Neural cell (in vitro differentiated cells): ENCODE measurements around the gene EPS8. TPM values are rescaled to one million over a fixed set of nuclear protein-coding genes. Genes with fewer than 3 reads are reported as not detected.

Experiments
- H2AFZ ChIP-seq: fragments of 200-600, 300-800 bp; sonication (generic), shearing (Covaris generic); 2 replicates; pipeline ENCODE4 v1.6.0; 2014; ENCODE audit warnings: low read depth, mild to moderate bottlenecking, antibody characterized with exemption, low read length, moderate library complexity
- H3F3A ChIP-seq: fragments of 200-600 bp; shearing (Covaris generic); 2 replicates; pipeline ENCODE4 v1.6.1; 2016; ENCODE audit warnings: mild to moderate bottlenecking, moderate library complexity, mixed read lengths, antibody characterized with exemption, low read length; ENCODE audit not compliant: insufficient read depth, poor library complexity, severe bottlenecking
- H3K27ac ChIP-seq: fragments of 200-600, 300-800 bp; sonication (generic), shearing (Covaris generic); 2 replicates; pipeline ENCODE4 v1.5.1; 2014; ENCODE audit warnings: mild to moderate bottlenecking, low read length, moderate library complexity
- H3K27me3 ChIP-seq: fragments of 300-800, 200-600 bp; sonication (generic), shearing (Covaris generic); 2 replicates; pipeline ENCODE4 v1.6.0; 2014; ENCODE audit warnings: mild to moderate bottlenecking, low read depth, low read length, moderate library complexity; ENCODE audit not compliant: insufficient read depth
- H3K36me3 ChIP-seq: fragments of 300-800, 200-600 bp; sonication (generic), shearing (Covaris generic); 2 replicates; pipeline ENCODE4 v1.5.1; 2014; ENCODE audit warnings: mild to moderate bottlenecking, antibody characterized with exemption, low read length, moderate library complexity; ENCODE audit not compliant: insufficient read depth
- H3K4me2 ChIP-seq: fragments of 300-800, 200-600 bp; sonication (generic), shearing (Covaris generic); 2 replicates; pipeline ENCODE4 v1.6.0; 2014; ENCODE audit warnings: mild to moderate bottlenecking, low read length
- H3K4me3 ChIP-seq: fragments of 300-800, 200-600 bp; sonication (generic), shearing (Covaris generic); 2 replicates; pipeline ENCODE4 v1.5.1; 2014; ENCODE audit warnings: mild to moderate bottlenecking, low read length, moderate library complexity
- H3K79me2 ChIP-seq: fragments of 200-600 bp; shearing (Covaris generic); replicated peaks from 2 replicates; pipeline ENCODE4 v1.6.0; 2014; ENCODE audit warnings: mild to moderate bottlenecking, low read length, moderate library complexity; ENCODE audit not compliant: insufficient read depth
- H3K9ac ChIP-seq: fragments of 300-800, 200-600 bp; sonication (generic), shearing (Covaris generic); 2 replicates; pipeline ENCODE4 v1.6.1; 2016; ENCODE audit warnings: mild to moderate bottlenecking, low read length, mixed read lengths
- H3K9me2 ChIP-seq: fragments of 200-600 bp; shearing (Covaris generic); 2 replicates; pipeline ENCODE4 v1.6.1; 2016; ENCODE audit warnings: mild to moderate bottlenecking, low read length, mixed read lengths; ENCODE audit not compliant: insufficient read depth
- H3K9me3 ChIP-seq: fragments of 200-600, 300-800 bp; sonication (generic), shearing (Covaris generic); 2 replicates; pipeline ENCODE4 v1.6.1; 2016; ENCODE audit warnings: mild to moderate bottlenecking, mixed run types, low read length, moderate library complexity, mixed read lengths
- H4K20me1 ChIP-seq: fragments of 200-600 bp; shearing (Covaris generic); 2 replicates; pipeline ENCODE4 v1.6.1; 2016; ENCODE audit warnings: mild to moderate bottlenecking, mixed run types; ENCODE audit not compliant: insufficient read depth
- EP300 ChIP-seq: fragments of 450-650 bp; conservative IDR thresholded peaks from 2 replicates; pipeline ENCODE4 v1.6.1; 2014; ENCODE audit warnings: antibody characterized with exemption, mild to moderate bottlenecking, moderate library complexity; ENCODE audit not compliant: poor library complexity, severe bottlenecking
- EZH2 ChIP-seq: fragments of 200-600, 300-800 bp; shearing (Covaris generic), sonication (generic); IDR thresholded peaks from 2 replicates; pipeline ENCODE4 v1.6.1; 2014; ENCODE audit warnings: antibody characterized with exemption, low read length, borderline replicate concordance, mild to moderate bottlenecking; ENCODE audit not compliant: insufficient read depth, poor library complexity, severe bottlenecking
- MXI1 ChIP-seq: fragments of 450-650 bp; conservative IDR thresholded peaks from 2 replicates; pipeline ENCODE4 v1.6.1; 2014; ENCODE audit warnings: antibody characterized with exemption, mild to moderate bottlenecking; ENCODE audit not compliant: poor library complexity, severe bottlenecking
- POLR2AphosphoS5 ChIP-seq: IDR thresholded peaks from 2 replicates; pipeline ENCODE4 v1.6.1; 2012
- RAD21 ChIP-seq: fragments of 450-650 bp; conservative IDR thresholded peaks from 2 replicates; pipeline ENCODE4 v1.6.1; 2014; ENCODE audit warnings: antibody characterized with exemption, mild to moderate bottlenecking, moderate library complexity
- SMC3 ChIP-seq: fragments of 450-650 bp; conservative IDR thresholded peaks from 2 replicates; pipeline ENCODE4 v1.6.1; 2014; ENCODE audit warnings: antibody characterized with exemption, mild to moderate bottlenecking, moderate library complexity; ENCODE audit not compliant: poor library complexity
- TAF1 ChIP-seq: IDR thresholded peaks from 2 replicates; pipeline ENCODE4 v1.6.1; 2012; ENCODE audit warnings: low read depth
- polyA plus RNA-seq: library from polyadenylated mRNA; depleted of rRNA; stranded (reverse); fragments of >200 nt; gene quantifications from 2 replicates; pipeline ENCODE4 v1.2.3, GENCODE V29; 2014
- TF ChIP-seq, protein P1 (sequence below): IDR thresholded peaks from 2 replicates; pipeline ENCODE4 v1.6.1; 2012; ENCODE audit warnings: borderline replicate concordance
- TF ChIP-seq, protein P2 (sequence below): fragments of 450-650 bp; IDR thresholded peaks from 2 replicates; pipeline ENCODE4 v1.5.1; 2014; ENCODE audit warnings: antibody characterized with exemption, mild to moderate bottlenecking, moderate library complexity; ENCODE audit not compliant: poor library complexity, severe bottlenecking

Gene EPS8
- polyA plus RNA-seq, 1 donor from 2014 or later: 12.2 TPM

DNA sequence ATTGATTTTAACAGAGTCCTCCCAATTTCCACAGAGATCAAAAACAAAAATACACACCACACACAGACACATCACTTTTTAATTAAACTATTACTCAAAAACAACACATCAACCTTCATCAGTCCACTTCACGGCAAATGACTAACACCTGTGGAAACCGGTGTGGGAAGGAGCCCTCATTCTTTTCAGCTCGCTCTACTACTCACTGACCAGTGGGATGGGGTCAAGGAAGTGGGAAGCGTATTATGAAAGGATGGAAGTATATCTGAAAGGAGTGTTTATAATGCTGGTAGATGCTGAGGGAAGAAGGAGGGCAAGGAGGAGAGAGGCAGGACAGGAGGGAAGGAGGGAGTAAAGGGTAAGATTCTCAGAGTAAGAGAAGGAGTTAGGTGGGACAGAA, 156.5 kb downstream of the EPS8 start:
- Histone ChIP-seq H3K27me3 (no peaks in the 10 kb centered on the region), H3K4me3 (no peak overlapping the region), H3K9me2 (no peaks in the 10 kb centered on the region), H3K9ac (no peak overlapping the region), H4K20me1 (no peaks in the 10 kb centered on the region), H3K27ac (no peak overlapping the region), H3F3A (no peaks in the 10 kb centered on the region), H2AFZ (no peak overlapping the region), H3K36me3 (no peaks in the 10 kb centered on the region), H3K79me2 (no peaks in the 10 kb centered on the region), H3K9me3 (no peaks in the 10 kb centered on the region), H3K4me2 (no peak overlapping the region)
- no peak for TF ChIP-seq EP300
- no peak for TF ChIP-seq RAD21
- no peak for TF ChIP-seq POLR2AphosphoS5
- TF ChIP-seq, protein P1, sequence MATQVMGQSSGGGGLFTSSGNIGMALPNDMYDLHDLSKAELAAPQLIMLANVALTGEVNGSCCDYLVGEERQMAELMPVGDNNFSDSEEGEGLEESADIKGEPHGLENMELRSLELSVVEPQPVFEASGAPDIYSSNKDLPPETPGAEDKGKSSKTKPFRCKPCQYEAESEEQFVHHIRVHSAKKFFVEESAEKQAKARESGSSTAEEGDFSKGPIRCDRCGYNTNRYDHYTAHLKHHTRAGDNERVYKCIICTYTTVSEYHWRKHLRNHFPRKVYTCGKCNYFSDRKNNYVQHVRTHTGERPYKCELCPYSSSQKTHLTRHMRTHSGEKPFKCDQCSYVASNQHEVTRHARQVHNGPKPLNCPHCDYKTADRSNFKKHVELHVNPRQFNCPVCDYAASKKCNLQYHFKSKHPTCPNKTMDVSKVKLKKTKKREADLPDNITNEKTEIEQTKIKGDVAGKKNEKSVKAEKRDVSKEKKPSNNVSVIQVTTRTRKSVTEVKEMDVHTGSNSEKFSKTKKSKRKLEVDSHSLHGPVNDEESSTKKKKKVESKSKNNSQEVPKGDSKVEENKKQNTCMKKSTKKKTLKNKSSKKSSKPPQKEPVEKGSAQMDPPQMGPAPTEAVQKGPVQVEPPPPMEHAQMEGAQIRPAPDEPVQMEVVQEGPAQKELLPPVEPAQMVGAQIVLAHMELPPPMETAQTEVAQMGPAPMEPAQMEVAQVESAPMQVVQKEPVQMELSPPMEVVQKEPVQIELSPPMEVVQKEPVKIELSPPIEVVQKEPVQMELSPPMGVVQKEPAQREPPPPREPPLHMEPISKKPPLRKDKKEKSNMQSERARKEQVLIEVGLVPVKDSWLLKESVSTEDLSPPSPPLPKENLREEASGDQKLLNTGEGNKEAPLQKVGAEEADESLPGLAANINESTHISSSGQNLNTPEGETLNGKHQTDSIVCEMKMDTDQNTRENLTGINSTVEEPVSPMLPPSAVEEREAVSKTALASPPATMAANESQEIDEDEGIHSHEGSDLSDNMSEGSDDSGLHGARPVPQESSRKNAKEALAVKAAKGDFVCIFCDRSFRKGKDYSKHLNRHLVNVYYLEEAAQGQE: no peak
- TF ChIP-seq, protein P2, sequence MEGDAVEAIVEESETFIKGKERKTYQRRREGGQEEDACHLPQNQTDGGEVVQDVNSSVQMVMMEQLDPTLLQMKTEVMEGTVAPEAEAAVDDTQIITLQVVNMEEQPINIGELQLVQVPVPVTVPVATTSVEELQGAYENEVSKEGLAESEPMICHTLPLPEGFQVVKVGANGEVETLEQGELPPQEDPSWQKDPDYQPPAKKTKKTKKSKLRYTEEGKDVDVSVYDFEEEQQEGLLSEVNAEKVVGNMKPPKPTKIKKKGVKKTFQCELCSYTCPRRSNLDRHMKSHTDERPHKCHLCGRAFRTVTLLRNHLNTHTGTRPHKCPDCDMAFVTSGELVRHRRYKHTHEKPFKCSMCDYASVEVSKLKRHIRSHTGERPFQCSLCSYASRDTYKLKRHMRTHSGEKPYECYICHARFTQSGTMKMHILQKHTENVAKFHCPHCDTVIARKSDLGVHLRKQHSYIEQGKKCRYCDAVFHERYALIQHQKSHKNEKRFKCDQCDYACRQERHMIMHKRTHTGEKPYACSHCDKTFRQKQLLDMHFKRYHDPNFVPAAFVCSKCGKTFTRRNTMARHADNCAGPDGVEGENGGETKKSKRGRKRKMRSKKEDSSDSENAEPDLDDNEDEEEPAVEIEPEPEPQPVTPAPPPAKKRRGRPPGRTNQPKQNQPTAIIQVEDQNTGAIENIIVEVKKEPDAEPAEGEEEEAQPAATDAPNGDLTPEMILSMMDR: no peak
- TF ChIP-seq MXI1: no peak
- TF ChIP-seq SMC3: no peak
- no peak for TF ChIP-seq EZH2
- TF ChIP-seq TAF1: no peak

DNA sequence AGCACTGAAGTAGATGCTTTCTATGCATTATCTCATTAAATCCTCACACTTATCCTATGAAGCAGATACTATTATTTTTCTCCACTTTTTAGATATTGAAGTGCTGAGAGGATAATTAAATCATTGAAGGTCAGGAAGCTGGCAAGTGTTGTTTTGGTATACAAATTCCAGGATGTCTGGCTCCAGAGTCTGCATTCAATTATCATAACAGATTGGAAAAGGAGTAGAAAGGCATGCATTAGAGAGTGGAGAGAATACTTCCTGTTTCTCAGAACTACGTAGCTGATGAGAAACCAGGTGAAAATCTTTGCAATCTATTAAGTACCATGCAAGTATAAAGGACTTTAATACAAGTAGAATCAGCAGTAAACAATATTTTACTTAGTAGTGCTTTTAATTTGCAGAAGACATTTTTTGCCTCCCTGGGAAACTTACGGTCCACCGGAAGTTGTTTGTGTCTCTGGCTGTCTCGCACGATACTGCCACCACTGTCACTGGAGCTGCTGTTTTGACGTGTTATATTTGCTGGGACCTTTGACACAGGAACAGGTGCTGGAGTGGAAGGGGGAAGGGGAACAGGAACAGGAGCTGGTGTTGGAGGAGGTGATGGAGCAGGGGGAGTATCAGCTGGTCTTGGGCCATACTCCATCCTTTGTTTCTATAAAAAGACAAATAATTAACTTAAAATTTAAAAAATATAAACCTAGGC, 158.0 kb downstream of the EPS8 start:
- Histone ChIP-seq H3K4me3 (no peak overlapping the region), H4K20me1 (no peaks in the 10 kb centered on the region), H3F3A (no peaks in the 10 kb centered on the region), H3K9me3 (no peaks in the 10 kb centered on the region), H3K27me3 (no peaks in the 10 kb centered on the region), H3K36me3 (no peaks in the 10 kb centered on the region), H3K4me2 (no peak overlapping the region), H3K79me2 (no peaks in the 10 kb centered on the region), H2AFZ (no peak overlapping the region), H3K27ac (no peak overlapping the region), H3K9me2 (no peaks in the 10 kb centered on the region), H3K9ac (no peak overlapping the region)
- TF ChIP-seq RAD21 (no peak), EP300 (no peak), TAF1 (no peak), EZH2 (no peak), POLR2AphosphoS5 (no peak), MXI1 (no peak), SMC3 (no peak)
- TF ChIP-seq, protein P2: no peak
- TF ChIP-seq, protein P1: no peak
